HG02885 (cell line): ENCODE results near the gene ITM2C.
A peak's percentile ranks its signal among the peaks of the same experiment; 100 is the strongest.

Experiments used
- ATAC-seq: cut with Tn5 transposase; IDR thresholded peaks from one replicate; pipeline ENCODE4 v1.9.1; 2021; ENCODE audit warnings: mild to moderate bottlenecking; ENCODE audit not compliant: unreplicated experiment, poor library complexity

Gene ITM2C

DNA sequence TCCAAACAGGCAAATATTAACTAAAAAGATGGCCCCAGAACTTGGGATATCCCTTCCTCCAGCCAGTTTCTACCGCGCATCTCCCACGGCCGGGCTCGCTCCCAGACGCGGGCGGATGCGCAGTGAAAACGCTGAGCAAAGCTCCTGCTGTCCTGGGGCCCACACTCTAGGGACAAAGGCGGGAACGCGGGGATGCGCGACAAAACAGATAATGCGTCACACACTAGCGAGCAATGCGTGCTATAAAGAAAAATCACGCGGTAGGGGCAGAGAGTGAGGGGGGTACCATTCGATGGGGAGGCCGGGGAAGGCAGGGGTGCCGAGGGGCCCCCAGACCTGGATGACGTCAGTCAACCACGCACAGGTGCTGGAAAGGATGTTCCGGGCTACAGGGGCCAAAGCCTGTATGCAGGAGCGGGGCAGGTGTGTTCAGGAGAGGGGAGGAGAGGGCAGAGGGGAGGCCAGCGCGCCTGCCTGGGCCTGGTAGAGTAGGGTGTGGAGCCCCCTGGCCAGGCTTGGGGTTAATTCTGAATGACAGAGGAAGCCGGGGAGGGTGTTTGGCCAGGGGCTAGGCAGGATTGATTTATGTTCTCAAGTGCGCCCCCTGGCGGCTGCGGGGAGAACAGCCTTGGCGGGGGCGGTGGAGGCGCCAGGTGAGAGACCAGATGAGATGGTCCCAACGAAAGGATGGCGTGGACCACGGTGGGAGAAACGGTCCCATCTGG is 14.9 kb upstream of the ITM2C start:
- peak; percentile 53 for ATAC-seq

DNA sequence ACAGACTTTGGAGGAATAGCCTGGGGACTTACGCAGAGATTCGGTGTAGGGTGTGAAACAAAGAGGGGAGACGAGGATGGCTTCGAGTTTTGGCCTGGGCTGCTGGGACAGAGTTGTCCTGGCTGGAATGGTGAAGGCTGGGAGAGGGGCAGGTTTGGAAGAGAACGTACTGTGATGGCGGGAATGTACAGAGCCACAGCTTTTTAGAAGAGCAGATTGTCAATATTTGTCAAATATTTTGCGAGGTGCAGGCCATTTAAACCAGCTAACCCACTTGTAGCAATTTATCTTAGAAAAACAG is 14.4 kb upstream of the ITM2C start:
- ATAC-seq, result no peak

DNA sequence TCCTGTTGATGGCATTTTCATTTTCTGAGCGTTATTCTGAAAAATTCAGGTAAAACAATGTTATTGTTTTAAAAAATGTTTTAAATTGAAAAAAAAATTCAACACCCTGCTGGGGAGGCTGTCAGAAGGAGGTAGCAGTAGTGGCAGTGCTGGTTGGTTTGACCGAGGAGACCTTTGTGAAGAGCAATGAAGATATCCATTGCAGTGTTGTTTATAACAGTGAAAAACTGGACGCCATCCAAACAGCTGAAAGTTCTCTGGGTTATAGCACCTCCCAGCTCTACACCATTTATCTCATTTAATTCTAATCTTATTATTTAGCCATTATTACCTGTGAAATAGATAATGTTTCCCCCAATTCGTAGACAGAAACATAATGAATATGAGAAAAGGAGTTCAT is 12.6 kb upstream of the ITM2C start:
- ATAC-seq, result no peak

DNA sequence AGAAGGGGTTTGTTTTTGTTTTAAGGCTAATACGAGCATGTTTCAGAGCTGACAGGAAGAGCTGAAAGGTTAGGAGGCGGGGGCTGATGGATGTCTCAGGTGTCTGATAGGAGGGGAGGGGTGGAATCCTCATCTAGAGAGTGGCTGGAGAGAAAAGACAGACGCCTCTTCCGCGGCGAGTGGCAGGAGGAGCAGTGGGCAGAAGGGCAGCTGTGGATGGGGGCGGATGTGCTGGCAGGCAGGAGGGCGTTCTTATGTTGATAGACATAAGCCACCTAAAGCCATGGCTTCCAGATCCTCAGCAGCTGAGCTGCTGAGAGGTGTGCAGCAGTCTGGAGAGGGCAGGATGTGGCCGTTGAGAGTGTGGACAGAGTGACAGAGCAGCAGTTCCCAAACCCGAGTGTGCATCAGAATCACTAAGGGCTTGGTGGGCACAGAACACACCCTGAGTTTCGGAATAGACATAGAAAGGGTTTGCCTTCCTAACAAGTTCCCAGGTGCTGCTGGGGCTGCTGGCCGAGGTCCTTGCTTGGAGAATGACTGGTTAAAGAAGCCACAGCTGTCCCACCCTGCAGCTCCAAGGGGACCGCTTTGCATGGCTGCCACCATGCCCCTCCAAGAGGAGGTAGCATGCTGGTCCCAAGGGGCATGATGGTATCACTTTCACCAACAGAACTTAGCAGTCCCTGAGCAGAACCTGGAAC is 3.0 kb upstream of the ITM2C start:
- ATAC-seq, result no peak

DNA sequence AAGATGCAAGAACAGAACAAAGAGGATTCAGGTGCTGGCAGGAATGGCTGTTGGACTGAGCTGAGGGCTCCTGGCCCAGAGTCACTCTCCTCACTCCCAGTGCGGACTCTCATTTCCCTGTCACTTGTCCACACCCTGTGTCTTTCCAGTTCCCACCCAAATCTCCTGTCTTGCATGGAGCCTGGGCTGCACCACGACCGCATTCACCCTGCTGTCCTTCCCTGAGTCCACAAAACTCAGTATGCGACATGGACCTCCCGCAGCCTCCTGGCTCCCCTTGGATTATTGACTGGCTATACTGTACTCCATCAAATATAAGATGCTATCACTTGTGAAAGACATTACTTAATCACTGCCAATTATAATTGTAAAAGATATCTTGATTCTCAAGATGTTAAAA is 2.5 kb upstream of the ITM2C start:
- no peak for ATAC-seq

DNA sequence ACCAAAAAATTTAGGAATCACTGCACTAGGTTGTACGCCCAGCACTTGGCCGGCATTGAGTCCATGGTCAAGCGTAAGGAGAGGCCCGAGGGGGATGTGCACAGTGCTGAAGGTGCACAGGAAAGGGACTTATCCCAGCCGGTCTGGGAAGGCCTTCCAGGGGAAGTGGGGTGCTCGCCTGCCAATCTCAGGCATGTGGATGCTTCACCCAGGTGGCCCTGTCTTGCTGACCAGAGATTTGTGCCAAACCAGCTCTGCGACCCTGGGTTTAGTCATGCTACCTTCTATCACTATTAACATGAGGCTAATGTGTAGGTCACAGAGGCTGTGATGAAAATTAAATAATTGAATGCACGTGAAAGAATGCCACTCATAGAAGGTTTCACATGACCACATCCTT is 1.7 kb upstream of the ITM2C start:
- no peak for ATAC-seq

DNA sequence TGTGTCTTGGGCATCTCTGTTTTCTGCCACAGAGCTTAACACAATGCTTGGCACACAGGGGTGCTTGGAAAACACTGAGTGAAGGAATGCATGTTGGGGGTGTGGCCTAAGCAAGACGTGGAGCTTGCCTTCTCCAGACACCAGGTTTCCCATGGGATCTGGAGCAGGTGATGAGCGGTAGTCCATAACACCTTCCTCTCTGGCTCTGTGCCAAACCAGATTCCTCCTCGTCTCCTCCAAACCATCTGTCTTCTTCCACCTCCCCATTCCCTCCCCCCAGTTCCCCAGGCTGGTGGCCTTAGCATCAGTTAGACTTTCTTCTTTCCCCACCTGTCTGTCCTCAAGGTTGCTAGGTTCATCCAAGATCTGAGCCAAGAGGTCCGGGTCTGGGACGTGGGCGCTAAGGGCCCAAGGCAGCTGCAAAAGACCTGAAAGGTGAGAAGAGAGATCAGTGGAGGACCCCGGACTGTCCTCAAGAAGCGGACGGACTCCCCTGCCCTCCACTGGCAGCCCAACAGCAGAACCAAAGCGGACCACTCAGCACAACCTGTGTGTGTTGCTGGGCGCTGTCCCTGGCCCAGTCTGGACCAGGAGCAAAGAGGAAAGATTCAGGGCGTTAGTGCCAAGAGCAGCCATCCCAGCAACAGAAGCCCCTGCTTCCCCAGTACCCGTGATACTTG is 1.2 kb upstream of the ITM2C start:
- ATAC-seq, result no peak

DNA sequence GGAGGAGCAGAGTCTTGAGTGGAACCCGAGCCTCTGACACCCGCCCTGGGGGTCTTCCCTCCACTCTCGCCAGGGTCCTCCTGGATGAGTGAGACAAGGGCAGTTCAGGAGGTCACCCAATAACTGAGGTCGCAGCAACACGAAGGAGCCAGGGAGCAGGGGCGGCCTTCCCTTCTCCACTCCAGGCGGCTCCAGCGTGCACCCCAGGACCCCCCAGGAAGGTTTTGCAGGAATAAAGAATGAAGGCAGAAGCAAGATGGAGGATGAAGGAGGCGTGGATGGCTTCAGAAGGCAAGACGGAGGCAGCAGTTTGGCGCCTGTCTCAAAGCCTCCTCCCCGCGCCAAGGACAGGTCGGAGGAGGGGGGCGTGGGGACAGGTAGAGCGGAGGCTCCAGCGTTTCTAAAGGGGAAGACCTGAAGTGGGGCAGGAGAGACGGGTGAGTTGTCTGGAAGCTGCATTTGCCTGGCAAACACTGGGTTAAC is 579 bp upstream of the ITM2C start:
- no peak for ATAC-seq

DNA sequence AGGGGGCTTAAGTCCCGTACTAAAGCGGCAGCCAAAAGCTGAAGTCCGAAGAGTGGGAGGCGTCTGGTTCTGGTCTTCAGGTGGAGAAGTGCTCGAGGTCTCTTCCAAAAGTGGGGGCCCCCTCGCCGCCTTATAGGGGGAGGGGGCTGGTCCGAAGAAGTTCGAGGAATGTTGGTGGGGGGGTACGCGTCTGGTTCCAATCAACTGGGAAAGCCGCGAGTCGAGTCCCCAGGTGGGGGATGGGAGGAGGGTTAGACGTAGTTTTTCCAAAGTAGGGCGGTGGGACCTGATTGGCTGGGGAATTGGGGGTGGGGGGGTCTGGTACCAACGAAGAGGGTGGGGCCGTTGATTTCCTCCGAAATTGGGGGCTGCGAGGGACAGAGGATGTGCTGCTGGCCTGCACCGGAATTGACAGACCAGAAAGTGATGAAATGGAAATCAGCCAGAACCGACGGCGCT is 594 bp downstream of the ITM2C start:
- ATAC-seq, result no peak

DNA sequence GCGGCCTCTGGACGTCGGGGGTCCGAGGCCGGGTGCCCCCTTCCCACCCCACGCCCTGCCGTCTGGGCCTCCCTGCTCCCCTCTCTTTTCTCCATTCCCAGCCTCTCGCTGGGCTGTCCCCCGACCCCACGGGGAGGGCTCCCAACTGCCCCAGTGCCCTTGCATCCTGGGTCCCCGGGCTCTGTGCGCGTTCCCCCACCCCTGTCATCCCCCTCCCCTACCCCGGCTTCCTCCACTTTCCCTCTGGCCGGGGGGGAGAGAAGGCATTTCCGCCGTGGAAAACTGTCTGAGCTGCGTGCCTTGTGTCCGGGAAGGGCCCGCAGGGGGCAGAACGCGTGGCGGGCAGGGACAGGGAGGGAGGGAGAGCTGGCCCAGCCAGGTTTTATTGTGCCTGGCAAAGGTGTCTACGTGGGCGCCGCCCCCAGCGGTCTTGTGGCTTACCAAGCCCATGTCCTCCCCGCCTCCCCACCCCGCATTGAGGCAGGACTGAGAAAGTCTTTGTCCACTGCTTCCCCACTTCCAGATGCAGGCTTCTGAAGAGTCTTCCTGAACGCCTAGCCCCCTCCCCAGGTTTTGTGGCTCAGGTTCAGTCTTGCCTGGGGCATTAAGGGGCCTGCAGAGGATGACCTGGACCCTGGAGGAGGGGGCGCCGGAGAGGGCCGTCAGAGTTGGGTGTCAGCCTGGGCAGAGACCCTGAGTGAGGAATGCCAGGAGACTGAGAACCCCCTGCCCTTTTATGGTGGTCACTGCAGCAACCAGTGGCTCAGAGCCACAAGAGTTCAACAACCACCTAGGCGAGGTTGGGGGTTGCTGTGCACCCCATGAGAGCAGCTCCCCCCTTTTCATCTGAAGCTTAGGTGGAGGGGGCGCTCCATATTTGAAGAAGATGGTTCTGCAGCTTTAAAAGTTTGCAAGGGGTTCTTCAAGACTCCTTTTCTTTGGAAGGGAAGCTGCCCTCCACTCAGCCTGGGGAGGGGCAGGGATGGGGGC is 1.3 kb downstream of the ITM2C start:
- no peak for ATAC-seq

DNA sequence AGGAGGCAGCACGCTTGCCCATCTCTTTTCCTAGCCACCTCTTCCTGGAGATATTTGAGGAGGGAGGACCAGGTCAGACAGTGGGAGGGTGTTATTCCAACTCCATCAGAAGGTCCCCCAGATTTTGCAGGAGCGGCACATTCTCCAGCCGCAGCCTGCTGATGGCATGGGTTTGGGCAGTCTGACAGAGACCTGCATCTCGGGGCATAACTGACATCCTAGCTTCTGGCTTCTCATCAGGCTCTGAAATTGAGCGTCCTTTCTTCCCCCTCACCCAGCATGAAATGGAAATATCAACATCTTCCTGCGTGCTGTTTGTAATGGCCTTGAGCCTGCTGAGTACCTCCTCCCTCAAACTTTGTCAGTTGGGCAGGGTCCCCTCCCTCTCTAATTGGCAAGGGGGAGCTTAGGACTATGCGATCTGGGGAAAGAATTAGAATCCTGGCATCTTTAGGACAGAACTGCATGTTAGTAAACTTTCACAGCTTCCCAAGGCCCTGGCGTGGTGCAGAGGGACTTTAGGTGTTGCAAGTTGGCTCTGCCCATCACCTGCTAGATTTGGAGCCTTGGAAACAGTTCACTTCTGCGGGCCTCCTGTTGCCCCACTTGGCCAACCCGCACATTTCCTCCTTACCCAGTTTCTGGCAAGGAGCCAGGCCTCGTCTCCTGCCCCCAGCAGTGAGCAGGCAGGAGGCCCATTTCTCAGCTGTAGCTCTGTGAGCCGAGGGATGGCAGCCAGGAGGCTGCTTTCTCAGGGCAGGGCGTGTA is 2.2 kb downstream of the ITM2C start:
- ATAC-seq, result no peak

DNA sequence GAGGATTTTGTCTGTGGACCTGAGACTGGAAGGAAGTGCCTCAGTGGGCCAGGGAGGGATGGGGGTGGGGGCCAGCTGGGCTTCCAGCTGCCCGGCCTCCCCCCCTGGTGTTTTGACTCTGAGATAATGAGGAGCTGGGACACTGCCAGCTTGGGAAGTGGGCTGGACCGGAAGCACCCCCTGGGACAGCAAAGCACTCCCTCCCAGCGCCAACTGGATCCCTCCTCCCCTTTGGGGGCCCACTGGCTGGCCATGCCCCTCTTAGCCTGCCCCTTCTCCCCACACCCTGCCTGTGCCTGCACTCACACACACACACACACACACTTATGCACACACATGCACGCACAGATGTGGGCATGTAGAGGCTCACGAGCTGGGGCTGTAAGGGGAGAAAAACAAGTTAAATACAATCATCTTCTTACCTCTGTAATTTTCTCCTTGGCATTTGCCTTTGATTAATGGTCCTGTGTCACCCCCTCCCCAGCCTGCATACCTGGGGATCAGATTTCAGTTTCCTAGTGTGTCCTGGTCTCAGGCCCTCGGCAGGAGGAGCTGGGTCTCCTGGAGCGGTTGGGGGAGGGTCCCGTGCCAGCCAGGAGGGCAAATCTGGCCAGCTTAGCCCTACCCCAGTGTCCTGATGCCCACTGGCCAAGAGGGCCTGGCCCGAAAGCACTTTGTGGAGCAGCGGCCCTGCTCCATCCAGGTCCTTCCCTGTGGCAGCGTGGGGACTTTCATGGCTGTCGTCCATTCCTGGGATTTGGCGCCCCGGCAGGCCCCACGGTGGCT is 3.6 kb downstream of the ITM2C start:
- no peak for ATAC-seq

DNA sequence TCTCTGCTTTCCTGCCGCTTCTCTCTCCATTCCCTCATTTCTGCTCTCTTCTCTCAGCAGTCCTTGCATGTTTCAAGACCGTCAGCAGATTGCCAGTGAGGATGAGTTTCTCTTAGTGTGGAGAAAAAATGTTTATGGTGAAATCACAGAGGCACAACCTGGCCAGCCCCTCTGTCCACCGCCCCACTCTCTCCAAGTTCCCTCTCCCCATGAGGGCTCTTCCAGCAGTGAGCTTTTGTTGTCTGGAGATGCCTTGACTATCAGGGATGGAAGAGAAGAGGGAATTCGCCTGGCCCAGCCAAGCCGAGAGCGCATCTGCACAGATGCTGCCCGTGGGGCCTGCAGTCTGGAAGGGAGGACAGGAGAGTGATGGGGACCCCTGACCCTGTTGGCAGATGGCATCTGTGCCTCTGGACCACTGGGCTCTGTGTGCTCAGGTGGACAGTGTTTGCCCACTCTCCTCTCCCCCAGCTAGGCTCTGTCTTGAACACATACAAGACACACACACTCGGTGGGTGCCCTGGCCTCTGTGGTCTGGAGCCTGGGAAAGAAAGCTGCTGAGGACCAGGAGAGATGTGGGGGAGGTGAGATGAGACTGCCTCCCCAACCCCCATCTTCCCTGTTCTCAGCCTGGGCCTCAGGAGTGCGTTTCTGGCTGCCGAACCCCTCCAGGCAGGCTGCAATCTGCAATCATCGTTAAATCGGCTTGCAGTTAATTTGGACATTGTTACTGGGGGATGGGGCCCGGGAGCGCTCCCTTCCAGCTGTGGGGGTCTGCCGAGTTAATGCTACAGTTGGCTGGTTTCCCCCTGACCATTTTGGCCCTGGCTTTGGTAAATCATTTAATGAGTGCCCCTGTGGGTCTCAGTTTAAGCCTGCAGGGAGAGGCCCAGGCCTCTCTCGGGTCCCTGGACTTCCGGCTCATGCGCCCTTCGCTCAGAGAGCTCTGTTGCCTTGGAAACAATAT is 4.5 kb downstream of the ITM2C start:
- ATAC-seq, result no peak

DNA sequence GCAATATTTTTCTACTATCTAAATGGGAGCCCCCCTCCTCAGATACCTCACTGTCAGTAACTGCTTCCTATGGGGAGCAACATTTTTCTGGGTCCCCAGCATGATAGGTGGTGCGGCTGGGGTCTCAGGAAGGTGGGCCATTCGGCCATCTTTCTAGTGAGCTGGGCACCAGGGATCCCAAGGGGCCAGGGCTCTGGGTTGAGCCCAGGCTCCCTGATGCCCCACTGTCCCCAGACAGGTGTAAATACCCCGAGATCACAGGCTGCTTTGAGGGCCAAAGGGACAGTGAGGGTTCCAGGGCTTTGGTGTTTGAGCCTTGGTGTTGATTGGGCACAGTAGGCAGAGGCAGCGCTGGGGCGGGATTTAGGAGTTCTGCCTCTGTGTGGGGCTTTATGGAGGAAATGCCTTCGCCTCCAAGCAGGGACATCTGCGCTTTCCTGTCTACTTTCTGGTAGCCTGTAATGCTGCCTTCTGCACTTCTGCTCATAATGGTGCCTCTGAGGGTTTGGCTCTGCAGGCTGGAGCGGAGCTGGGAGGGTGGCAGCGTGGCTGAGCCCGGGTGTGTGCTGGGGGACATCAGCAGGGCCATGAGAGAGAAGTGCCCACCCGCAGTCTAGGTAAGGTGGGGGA is 5.3 kb downstream of the ITM2C start:
- ATAC-seq, result no peak

DNA sequence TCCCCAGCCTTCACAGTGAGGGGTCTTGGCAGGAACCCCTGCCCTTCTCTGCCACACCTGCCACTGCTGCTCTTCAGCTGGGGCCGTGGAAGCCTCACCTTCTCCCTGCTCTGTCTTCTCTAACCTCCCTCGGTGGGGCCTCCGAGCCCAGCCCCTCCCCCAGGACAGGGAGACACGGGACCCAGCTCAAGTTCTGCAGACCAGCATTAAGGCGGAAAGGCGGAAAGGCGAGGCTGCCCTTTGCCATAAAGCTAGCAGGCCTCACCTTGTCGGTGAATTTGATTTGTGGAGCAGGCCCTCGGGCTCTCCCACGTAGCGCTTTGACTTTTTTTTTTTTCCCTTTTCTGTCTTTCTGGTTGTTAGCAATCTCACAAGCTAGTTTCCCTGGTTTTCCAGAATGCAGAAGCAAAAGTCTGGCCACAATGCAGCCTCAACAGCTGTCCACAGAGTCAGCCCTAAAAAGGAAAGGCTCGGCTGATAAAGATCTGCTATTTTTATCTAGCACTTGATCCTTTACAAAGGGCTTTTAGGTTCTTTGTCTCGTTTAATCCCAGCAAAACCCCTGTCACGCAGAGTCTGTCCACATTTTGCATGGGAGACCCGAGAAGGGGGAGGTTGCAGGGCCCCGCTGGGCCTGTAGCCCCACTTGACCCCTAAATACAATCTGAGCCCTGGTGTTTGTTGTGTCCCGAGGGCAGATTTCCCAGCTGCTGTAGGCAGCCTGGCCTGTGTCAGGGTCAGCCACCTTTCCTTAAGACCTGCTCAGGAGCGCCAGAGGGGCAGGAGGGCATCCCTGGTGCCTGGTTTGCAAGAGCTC is 6.0 kb downstream of the ITM2C start:
- ATAC-seq, result no peak

DNA sequence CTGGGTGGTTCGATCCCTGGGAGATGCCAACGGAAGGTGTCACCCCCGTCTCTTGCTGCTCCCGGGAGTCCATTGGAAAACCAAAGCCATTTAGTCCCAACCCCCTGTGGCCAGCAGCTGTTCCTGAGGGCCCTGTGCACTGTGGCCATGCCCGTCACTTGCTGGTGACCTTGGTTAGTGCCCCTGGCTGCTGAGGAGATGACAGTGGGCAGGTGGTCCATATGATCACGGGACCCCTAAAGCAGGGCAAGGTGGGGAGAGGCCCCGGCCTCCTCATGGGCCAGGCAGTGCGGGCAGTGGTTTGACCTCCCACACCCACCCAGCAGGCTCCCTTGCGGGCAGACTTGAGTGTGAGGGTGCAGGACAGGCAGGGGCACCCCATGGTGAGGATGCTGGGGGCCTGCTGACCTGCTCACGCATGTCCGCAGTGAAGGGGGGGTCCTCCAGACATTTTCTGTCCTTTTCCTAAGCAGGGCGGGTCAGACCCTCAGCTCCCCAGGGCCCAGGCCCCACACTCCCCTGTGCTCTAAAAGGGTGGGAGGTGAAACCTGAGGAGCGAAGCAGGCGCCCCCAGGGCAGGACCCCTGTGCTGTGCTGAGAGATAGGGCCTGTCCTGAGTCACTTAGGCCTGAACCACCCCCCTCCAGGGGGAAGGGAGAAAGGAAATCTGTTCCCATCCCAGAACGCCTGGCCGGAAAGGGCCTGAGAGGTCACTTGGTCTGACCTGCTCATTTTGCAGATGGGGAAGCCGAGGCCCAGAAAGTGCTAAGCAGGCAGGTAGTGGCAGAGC is 6.8 kb downstream of the ITM2C start:
- no peak for ATAC-seq
